Measurements from ENCODE around the gene OSBP2. TPM values are rescaled to one million over a fixed set of nuclear protein-coding genes. Genes with fewer than 3 reads are reported as not detected.
"Not testable (repeated sequence)": the region's sequence is repeated elsewhere in the genome, so short reads cannot be mapped to it uniquely, and the experiment has no call there.

OSBP2 gene
- total RNA-seq, 1 experiment from 2014 or later, result 6.2 TPM

DNA sequence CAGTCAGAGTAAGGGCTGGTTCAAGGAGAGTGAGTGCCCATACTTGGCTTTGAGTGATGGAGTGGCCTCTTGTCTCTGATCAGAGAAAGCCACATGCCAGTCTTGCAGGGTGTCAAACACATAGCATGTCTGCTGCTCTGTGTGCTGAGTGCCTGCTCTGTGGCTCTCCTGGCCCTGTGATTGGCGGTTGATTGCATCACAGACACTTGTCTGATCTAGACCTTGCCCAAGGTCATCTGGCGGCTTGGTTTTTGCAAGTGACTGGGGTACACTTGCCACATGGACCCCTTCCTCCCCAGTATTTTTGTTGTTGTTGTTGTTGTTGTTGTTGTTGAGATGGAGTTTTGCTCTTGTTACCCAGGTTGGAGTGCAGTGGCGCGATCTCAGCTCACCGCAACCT lies 10.3 kb downstream of the OSBP2 start:
- H3K27me3 ChIP-seq (replicated peaks; ENCODE audit: control insufficient read depth, insufficient read depth, low read length), result no peaks in the 10 kb centered on the region
- no peaks in the 10 kb centered on the region for H3K36me3 Mint-ChIP-seq (ENCODE audit: insufficient read depth, unreplicated experiment)
- H3K4me1 Mint-ChIP-seq (ENCODE audit: low read depth, unreplicated experiment), result peaks cover 6% of the 10 kb centered on the region
- H3K9me3 ChIP-seq, result no peaks in the 10 kb centered on the region
- TF ChIP-seq, protein P1, sequence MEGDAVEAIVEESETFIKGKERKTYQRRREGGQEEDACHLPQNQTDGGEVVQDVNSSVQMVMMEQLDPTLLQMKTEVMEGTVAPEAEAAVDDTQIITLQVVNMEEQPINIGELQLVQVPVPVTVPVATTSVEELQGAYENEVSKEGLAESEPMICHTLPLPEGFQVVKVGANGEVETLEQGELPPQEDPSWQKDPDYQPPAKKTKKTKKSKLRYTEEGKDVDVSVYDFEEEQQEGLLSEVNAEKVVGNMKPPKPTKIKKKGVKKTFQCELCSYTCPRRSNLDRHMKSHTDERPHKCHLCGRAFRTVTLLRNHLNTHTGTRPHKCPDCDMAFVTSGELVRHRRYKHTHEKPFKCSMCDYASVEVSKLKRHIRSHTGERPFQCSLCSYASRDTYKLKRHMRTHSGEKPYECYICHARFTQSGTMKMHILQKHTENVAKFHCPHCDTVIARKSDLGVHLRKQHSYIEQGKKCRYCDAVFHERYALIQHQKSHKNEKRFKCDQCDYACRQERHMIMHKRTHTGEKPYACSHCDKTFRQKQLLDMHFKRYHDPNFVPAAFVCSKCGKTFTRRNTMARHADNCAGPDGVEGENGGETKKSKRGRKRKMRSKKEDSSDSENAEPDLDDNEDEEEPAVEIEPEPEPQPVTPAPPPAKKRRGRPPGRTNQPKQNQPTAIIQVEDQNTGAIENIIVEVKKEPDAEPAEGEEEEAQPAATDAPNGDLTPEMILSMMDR (IDR thresholded peaks at IDR 0.05; ENCODE audit: insufficient read depth in 1 of 2, low read depth in 1 of 2, low read length in 1 of 2, severe bottlenecking in 1 of 2, unreplicated experiment in 1 of 2), result no peak
- peaks cover 2% of the 10 kb centered on the region for H3K27me3 Mint-ChIP-seq (ENCODE audit: insufficient read depth, unreplicated experiment)
- no TSS peak for BruUV-seq (replicated peaks)
- H3K9me3 Mint-ChIP-seq (ENCODE audit: unreplicated experiment), result no peaks in the 10 kb centered on the region
- no peak overlapping the region for H3K4me3 Mint-ChIP-seq (ENCODE audit: unreplicated experiment)
- ChIA-PET POLR2A (no interaction called here), CTCF (no interaction called here)
- no peaks in the 10 kb centered on the region for H3K36me3 ChIP-seq (ENCODE audit: control insufficient read depth, insufficient read depth, low read length)
- no peak for DNase-seq
- intact Hi-C loops (cut with micrococcal nuclease; ENCODE audit: unreplicated experiment), result no loop called here
- H3K4me1 ChIP-seq, result no peaks in the 10 kb centered on the region
- H3K4me3 ChIP-seq (ENCODE audit: low read depth, low read length), result no peak overlapping the region
- no peak overlapping the region for H3K27ac Mint-ChIP-seq (ENCODE audit: unreplicated experiment)

DNA sequence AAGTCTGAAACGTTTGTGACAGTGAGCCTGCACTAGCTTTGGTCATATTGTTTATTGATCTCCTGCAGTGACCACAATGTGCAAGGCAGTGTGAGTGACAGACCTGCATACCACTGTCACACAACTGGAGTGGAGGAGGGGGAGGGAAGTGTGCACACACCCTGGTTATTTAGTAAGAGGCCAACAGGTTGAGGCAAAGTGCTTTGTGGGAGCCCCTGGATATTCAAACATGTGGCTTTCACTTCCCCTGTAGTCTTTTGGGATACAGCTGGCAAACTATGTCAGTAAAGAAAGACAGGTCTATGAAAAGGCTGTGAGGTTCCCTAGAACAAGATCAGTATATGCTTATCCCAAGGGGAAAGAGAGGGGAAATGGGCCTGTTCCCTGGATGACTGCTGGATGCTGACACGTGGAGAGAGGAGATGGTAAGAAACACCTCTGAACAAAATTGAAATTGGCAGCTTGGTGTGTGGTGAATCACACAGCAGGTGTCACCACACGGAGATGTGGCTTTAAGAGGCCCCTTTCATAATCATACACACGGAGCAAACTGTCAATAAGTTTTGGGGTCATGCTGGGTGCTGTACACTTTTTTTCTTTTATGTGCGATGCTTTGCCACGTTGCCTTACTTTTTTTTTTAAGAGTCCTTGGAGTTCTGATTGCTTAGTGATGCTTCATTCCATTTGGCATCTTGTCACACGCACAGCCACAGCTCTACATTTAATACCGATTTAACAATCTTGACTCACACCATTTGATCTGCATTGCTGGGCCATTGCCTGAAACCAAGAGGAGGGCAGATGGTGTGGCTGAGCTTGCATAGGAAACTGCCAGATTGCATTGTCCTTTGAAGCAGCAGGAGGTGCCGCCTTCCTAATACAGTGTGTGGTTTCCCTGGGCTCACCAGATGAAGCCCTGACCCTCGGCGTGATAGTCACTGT lies 11.3 kb downstream of the OSBP2 start:
- no TSS peak for BruUV-seq (replicated peaks)
- Histone ChIP-seq H3K9me3 (no peaks in the 10 kb centered on the region), H3K36me3 (ENCODE audit: control insufficient read depth, insufficient read depth, low read length) (no peaks in the 10 kb centered on the region), H3K4me3 (ENCODE audit: low read depth, low read length) (no peak overlapping the region), H3K27me3 (replicated peaks; ENCODE audit: control insufficient read depth, insufficient read depth, low read length) (no peaks in the 10 kb centered on the region), H3K4me1 (no peaks in the 10 kb centered on the region)
- POLR2A ChIA-PET, result no interaction called here
- Mint-ChIP-seq H3K27ac (ENCODE audit: unreplicated experiment) (no peak overlapping the region), H3K9me3 (ENCODE audit: unreplicated experiment) (no peaks in the 10 kb centered on the region), H3K4me1 (ENCODE audit: low read depth, unreplicated experiment) (peaks cover 6% of the 10 kb centered on the region), H3K4me3 (ENCODE audit: unreplicated experiment) (no peak overlapping the region), H3K27me3 (ENCODE audit: insufficient read depth, unreplicated experiment) (peaks cover 2% of the 10 kb centered on the region), H3K36me3 (ENCODE audit: insufficient read depth, unreplicated experiment) (no peaks in the 10 kb centered on the region)
- TF ChIP-seq, protein P1 (IDR thresholded peaks at IDR 0.05; ENCODE audit: insufficient read depth in 1 of 2, low read depth in 1 of 2, low read length in 1 of 2, severe bottlenecking in 1 of 2, unreplicated experiment in 1 of 2), result no peak
- CTCF ChIA-PET, result interaction anchor here (0.6 kb wide), 1 partner anchor 293 kb away, joined by 3 read pairs; no protein-coding TSS in a partner anchor
- no peak for DNase-seq
- intact Hi-C loops (cut with micrococcal nuclease; ENCODE audit: unreplicated experiment), result no loop called here

DNA sequence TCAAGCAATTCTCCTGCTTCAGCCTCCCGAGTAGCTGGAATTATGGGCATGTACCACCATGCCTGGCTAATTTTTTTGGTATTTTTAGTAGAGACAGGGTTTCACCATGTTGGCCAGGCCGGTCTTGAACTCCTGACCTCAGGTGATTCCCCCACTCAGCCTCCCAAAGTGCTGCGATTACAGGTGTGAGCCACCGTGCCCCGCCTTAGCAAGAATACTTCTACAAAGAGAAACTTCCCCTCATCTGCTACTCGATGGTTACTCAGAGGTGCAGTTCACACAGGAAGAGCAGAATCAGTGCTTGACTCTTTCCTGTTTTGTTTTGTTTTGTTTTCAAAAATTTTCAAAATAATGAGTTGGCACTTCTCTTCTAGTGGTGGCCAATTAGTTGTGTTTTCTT lies 15.3 kb downstream of the OSBP2 start:
- BruUV-seq (replicated peaks); H3K36me3 Mint-ChIP-seq (ENCODE audit: insufficient read depth, unreplicated experiment); POLR2A ChIA-PET; DNase-seq; H3K27me3 Mint-ChIP-seq (ENCODE audit: insufficient read depth, unreplicated experiment); H3K9me3 ChIP-seq; H3K27ac Mint-ChIP-seq (ENCODE audit: unreplicated experiment); H3K4me1 Mint-ChIP-seq (ENCODE audit: low read depth, unreplicated experiment); H3K27me3 ChIP-seq (replicated peaks; ENCODE audit: control insufficient read depth, insufficient read depth, low read length); H3K4me3 Mint-ChIP-seq (ENCODE audit: unreplicated experiment); CTCF ChIA-PET; H3K36me3 ChIP-seq (ENCODE audit: control insufficient read depth, insufficient read depth, low read length); H3K4me3 ChIP-seq (ENCODE audit: low read depth, low read length); intact Hi-C loops (cut with micrococcal nuclease; ENCODE audit: unreplicated experiment); H3K9me3 Mint-ChIP-seq (ENCODE audit: unreplicated experiment); H3K4me1 ChIP-seq: not testable (repeated sequence)
